CD8-positive, alpha-beta memory T cell (primary cell): ENCODE measurements around the gene ORM2. TPM values are rescaled to one million over a fixed set of nuclear protein-coding genes. Genes with fewer than 3 reads are reported as not detected.

Experiments
- CTCF ChIA-PET: fragments of 350-600 bp; sonication (Branson Sonifier 250); formaldehyde crosslinking; loops from one replicate; lab custom pipeline; 2021; ENCODE audit warnings: antibody characterized with exemption; lab: Charles Lee
- POLR2A ChIA-PET: fragments of 350-600 bp; sonication (Branson Sonifier 250); formaldehyde crosslinking; loops from one replicate; lab custom pipeline; 2021; ENCODE audit warnings: antibody characterized with exemption; lab: Charles Lee
- DNase-seq, 5 donors: peaks; one replicate each; pipeline versions ENCODE4 v3.0.0 to v3.0.0-alpha.2; 2020 to 2022; ENCODE audit warnings: mixed read lengths in 1 of 5
- H3K27ac ChIP-seq: one replicate; pipeline ENCODE4 v1.7.0; 2013; ENCODE audit warnings: low read depth, mild to moderate bottlenecking, low read length, moderate library complexity
- H3K27me3 ChIP-seq: 2 replicates; pipeline ENCODE4 v1.7.0; 2013; ENCODE audit warnings: low read length, mild to moderate bottlenecking; ENCODE audit not compliant: insufficient read depth, poor library complexity, severe bottlenecking
- H3K36me3 ChIP-seq: 2 replicates; pipeline ENCODE4 v1.7.0; 2013; ENCODE audit warnings: mild to moderate bottlenecking, low read length, moderate library complexity; ENCODE audit not compliant: insufficient read depth
- H3K4me1 ChIP-seq: 2 replicates; pipeline ENCODE4 v1.7.0; 2013; ENCODE audit warnings: mild to moderate bottlenecking, low read length, moderate library complexity; ENCODE audit not compliant: insufficient read depth
- H3K4me3 ChIP-seq: 2 replicates; pipeline ENCODE4 v1.7.0; 2013; ENCODE audit warnings: mild to moderate bottlenecking, low read length
- H3K9me3 ChIP-seq: 2 replicates; pipeline ENCODE4 v1.7.0; 2013; ENCODE audit warnings: mild to moderate bottlenecking, low read length
- H3K27ac Mint-ChIP-seq, 8 donors: one replicate each; pipeline ENCODE4 v1.8.0; 2020 to 2021; ENCODE audit warnings: mixed read lengths in 8 of 8, mild to moderate bottlenecking in 6 of 8, inconsistent platforms in 3 of 8, moderate library complexity in 3 of 8
- H3K27me3 Mint-ChIP-seq, 2 donors: one replicate each; pipeline ENCODE4 v1.8.0; 2020 to 2021; ENCODE audit warnings: mixed read lengths in 2 of 2, mild to moderate bottlenecking in 1 of 2, moderate library complexity in 1 of 2
- H3K36me3 Mint-ChIP-seq, 3 donors: one replicate each; pipeline ENCODE4 v1.8.0; 2020 to 2021; ENCODE audit warnings: mixed read lengths in 3 of 3, inconsistent platforms in 1 of 3, mild to moderate bottlenecking in 1 of 3
- H3K4me1 Mint-ChIP-seq, 3 donors: one replicate each; pipeline ENCODE4 v1.8.0; 2020 to 2021; ENCODE audit warnings: mixed read lengths in 3 of 3, inconsistent platforms in 1 of 3, mild to moderate bottlenecking in 1 of 3
- H3K4me3 Mint-ChIP-seq, 7 donors: one replicate each; pipeline ENCODE4 v1.8.0; 2020 to 2021; ENCODE audit warnings: mixed read lengths in 7 of 7, mild to moderate bottlenecking in 6 of 7, moderate library complexity in 4 of 7, inconsistent platforms in 2 of 7
- H3K9me3 Mint-ChIP-seq, 5 donors: one replicate each; pipeline ENCODE4 v1.8.0; 2020 to 2022; ENCODE audit warnings: mixed read lengths in 5 of 5, mild to moderate bottlenecking in 3 of 5, moderate library complexity in 2 of 5, inconsistent platforms in 1 of 5
- polyA plus RNA-seq: library from polyadenylated mRNA; unstranded; fragments of 300-500 nt; fragmentation: Illumina TruSeq; gene quantifications from one replicate; pipeline ENCODE4 v1.2.3, GENCODE V29; 2021
- total RNA-seq, 2 experiments: library from RNA; stranded (reverse); gene quantifications; one replicate each; pipeline ENCODE4 v1.2.3, GENCODE V29; 2021

The ORM2 gene
- total and polyA plus RNA-seq, 3 experiments from 2014 or later: not detected

DNA sequence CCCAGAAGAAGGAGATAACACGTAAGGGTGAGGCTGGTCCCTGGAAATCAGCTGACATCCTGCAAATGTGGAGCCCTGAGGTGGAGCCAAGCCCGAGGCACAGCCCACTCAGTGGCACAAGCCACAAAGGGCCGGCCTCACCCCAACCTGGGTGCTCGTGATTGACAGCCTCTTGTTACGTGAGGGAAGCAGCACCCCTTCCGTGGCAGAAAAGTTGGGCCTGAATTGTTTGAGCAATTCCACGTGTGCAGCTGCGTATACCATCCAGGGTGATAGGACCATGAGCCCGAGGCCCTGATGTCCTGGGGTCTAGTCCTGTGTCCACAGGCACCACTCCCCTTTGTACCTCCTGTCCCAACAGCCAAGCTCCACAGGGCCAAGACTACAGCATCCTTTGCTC lies 4.8 kb downstream of the ORM2 start:
- H3K27ac ChIP-seq: no peak overlapping the region
- Mint-ChIP-seq H3K4me3 (no peak overlapping the region), H3K36me3 (peaks cover 0 to 49% (median 22%) of the 10 kb centered on the region in 3 donors), H3K9me3 (no peaks in the 10 kb centered on the region), H3K4me1 (peaks cover 24 to 42% (median 35%) of the 10 kb centered on the region in 3 donors), H3K27ac (peak overlapping the region in 4 of 8 donors; percentile 40 to 47 (median 42)), H3K27me3 (peaks cover 0 to 4% of the 10 kb centered on the region in 2 donors)
- H3K36me3 ChIP-seq: peaks cover 31% of the 10 kb centered on the region
- CTCF ChIA-PET: no interaction called here
- H3K4me1 ChIP-seq: no peaks in the 10 kb centered on the region
- POLR2A ChIA-PET: no interaction called here
- no peak overlapping the region for H3K4me3 ChIP-seq
- H3K27me3 ChIP-seq: no peaks in the 10 kb centered on the region
- DNase-seq: no peak
- H3K9me3 ChIP-seq: no peaks in the 10 kb centered on the region

DNA sequence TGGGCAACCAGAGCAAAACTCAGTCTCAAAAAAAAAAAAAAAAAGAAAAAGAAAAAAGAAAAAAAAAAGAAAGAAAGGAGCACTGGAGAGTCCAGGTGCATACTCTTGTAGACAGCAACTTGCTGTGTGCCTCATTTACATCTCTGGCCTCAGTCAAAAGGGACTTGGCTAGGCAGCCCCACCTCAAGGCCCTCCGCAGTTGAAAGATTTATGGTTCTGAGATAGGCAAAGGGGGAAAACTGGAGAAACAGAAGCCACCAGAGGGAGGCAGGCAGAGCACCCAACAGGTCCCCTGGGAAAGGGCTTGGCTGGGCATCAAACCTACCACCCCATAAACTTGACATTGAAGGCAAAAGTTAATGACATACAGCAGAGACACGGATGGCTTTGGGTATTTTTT lies 6.1 kb downstream of the ORM2 start:
- Histone ChIP-seq H3K36me3 (peaks cover 43% of the 10 kb centered on the region), H3K4me3 (no peak overlapping the region), H3K4me1 (no peaks in the 10 kb centered on the region), H3K27ac (no peak overlapping the region), H3K27me3 (no peaks in the 10 kb centered on the region), H3K9me3 (no peaks in the 10 kb centered on the region)
- Mint-ChIP-seq H3K4me1 (peaks cover 26 to 48% (median 40%) of the 10 kb centered on the region in 3 donors), H3K4me3 (no peak overlapping the region), H3K27ac (peak overlapping the region in 4 of 8 donors; percentile 54 to 82 (median 74)), H3K27me3 (peaks cover 0 to 4% of the 10 kb centered on the region in 2 donors), H3K9me3 (no peaks in the 10 kb centered on the region), H3K36me3 (peaks cover 0 to 61% (median 24%) of the 10 kb centered on the region in 3 donors)
- DNase-seq: no peak
- CTCF ChIA-PET: no interaction called here
- POLR2A ChIA-PET: interaction anchor here (0.7 to 1.3 kb wide), 3 partner anchors 68 to 318 kb away, joined by 4 to 8 read pairs (median 4); no protein-coding TSS in a partner anchor

DNA sequence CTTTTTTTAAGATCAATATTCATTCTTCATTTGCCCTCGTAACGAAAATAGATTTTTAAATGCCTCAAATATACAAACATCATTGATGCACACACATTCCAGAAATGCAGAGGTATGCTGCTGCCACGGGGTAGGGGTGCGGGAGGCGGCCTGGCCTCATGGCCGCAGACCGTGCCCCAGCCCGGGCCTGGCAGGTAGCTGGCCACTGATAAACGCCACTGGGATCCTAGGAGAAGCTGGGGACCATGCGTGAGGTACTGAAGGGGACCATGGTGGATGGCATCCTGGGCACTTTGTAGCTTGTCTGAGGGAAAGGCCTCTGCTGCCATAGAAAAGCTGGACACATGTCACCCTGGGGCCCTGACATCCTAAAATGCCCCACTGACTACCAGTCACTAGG lies 6.5 kb downstream of the ORM2 start:
- CTCF ChIA-PET: interaction anchor here (0.8 to 1.4 kb wide), 6 partner anchors 8 to 317 kb away, joined by 3 to 5 read pairs (median 4); no protein-coding TSS in a partner anchor

DNA sequence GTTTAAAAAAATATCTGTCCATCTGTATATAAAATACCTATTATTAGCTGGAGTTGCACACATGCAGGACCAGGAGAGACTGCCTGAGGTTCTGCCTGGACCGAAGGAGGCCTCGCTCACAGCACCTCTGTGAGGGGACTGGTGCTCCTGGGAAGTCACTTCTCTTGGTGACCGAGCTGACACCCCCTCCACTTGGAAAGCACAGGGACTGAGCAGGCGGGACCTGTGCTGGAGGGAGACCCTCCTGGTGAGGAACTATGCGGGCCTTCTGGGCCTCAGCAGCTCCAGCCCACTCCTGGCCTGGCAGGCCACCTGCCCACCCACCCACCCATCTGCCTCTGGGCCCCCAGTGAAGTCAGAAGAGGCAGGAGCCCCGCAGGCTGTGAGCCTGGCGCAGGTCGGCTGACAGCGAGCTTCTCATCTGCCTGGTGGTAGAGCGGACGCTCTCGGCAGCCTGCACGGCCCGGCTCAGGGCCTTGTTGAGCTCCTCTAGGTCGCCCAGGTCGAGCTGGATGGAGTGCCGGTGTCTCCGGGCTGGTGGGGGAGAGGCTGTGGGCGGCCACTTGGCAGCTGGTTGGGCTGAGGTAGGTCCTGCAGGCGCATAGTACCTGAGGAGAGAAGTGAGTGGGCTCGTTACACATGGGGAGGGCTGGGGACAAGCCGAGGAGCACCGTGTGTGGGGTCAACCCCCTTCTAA lies 7.2 kb downstream of the ORM2 start:
- Mint-ChIP-seq H3K36me3 (peaks cover 4 to 72% (median 29%) of the 10 kb centered on the region in 3 donors), H3K4me3 (peak overlapping the region in 1 of 7 donors; percentile 19), H3K27ac (peak overlapping the region in 4 of 8 donors; percentile 34 to 81 (median 61)), H3K27me3 (peaks cover 0 to 4% of the 10 kb centered on the region in 2 donors), H3K4me1 (peaks cover 21 to 48% (median 37%) of the 10 kb centered on the region in 3 donors), H3K9me3 (no peaks in the 10 kb centered on the region)
- Histone ChIP-seq H3K36me3 (peaks cover 54% of the 10 kb centered on the region), H3K4me1 (no peaks in the 10 kb centered on the region), H3K27me3 (no peaks in the 10 kb centered on the region), H3K4me3 (no peak overlapping the region), H3K27ac (no peak overlapping the region), H3K9me3 (no peaks in the 10 kb centered on the region)
- no peak for DNase-seq
- POLR2A ChIA-PET: interaction anchor here (0.5 to 1.3 kb wide), 2 partner anchors 22 to 316 kb away, joined by 3 to 4 read pairs; no protein-coding TSS in a partner anchor
- CTCF ChIA-PET: interaction anchor here (0.8 to 1.4 kb wide), 6 partner anchors 8 to 317 kb away, joined by 3 to 5 read pairs (median 4); no protein-coding TSS in a partner anchor

More for the DNA sequence above, 6.5 kb downstream of the ORM2 start:
- Histone ChIP-seq H3K4me3 (no peak overlapping the region), H3K27ac (no peak overlapping the region), H3K27me3 (no peaks in the 10 kb centered on the region), H3K36me3 (peaks cover 47% of the 10 kb centered on the region), H3K9me3 (no peaks in the 10 kb centered on the region), H3K4me1 (no peaks in the 10 kb centered on the region)
- DNase-seq: no peak
- H3K9me3 Mint-ChIP-seq: no peaks in the 10 kb centered on the region
- no peak overlapping the region for H3K4me3 Mint-ChIP-seq
- peaks cover 0 to 4% of the 10 kb centered on the region in 2 donors for H3K27me3 Mint-ChIP-seq
- POLR2A ChIA-PET: interaction anchor here (0.5 to 1.3 kb wide), 2 partner anchors 23 to 317 kb away, joined by 3 to 4 read pairs; no protein-coding TSS in a partner anchor
- H3K27ac Mint-ChIP-seq: peak overlapping the region in 3 of 8 donors; percentile 29 to 66 (median 54)
- peaks cover under 1 to 65% (median 24%) of the 10 kb centered on the region in 3 donors for H3K36me3 Mint-ChIP-seq
- peaks cover 22 to 48% (median 40%) of the 10 kb centered on the region in 3 donors for H3K4me1 Mint-ChIP-seq

DNA sequence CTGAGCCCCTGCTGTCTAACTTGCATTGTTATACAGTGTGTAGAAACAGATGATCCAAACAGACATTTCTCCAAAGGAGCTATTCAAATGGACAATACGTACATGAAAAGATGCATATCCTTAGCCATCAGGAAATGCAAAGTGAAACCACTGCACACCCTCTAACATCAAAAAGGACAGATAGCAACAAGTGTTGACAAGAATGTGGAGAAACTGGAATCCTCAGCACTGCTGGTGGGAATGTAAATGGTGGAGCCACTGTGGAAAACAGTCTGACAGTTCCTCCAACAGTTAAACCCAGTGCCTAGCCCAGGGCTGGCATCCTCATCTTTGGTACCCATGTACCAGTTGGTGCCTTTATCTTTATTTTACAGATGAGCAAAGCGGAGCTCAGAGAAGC lies 8.5 kb downstream of the ORM2 start:
- no peaks in the 10 kb centered on the region for H3K9me3 ChIP-seq
- POLR2A ChIA-PET: interaction anchor here (0.5 to 2.6 kb wide), 3 partner anchors 50 to 54 kb away, joined by 4 to 9 read pairs (median 5); partner anchors contain the start of gene AKNA

DNA sequence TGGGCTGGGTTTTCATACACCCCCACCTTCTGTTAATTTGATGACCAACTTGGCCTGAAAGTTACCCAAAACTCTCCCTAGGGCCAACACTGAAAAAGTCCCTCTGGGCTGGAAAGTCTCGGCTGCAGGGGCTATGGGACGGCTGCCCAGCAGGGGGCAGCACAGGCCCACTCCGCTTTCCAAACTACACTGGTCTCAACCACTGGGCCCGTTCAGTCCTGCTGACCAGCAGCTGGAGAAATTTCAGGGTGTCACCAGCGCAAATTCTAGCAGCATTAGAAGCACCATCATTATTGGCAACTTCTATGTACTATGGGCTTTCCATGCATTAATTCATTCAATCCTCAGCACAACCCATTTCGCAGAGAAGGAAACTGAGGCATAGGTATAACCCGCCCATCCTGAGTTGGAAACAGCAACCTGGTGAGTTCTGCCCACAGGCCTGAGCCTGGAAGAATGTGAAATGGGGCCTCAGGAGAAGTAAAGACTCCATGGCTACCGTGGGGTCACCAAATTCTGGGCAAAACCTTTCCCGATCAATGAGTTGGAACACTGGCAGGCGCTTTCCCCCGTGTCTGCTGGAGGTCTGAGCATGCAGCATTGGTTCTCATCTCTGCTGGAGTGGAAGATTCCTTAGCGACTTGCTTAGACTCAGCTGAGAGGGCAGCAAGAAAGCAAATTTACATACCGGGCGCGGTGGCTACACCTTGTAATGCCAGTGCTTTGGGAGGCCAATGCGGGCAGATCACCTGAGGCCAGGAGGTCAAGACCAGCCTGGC lies 9.7 kb downstream of the ORM2 start:
- peak overlapping the region in 1 of 7 donors; percentile 36 for H3K4me3 Mint-ChIP-seq
- Histone ChIP-seq H3K4me3 (no peak overlapping the region), H3K27me3 (no peaks in the 10 kb centered on the region), H3K27ac (no peak overlapping the region), H3K4me1 (no peaks in the 10 kb centered on the region), H3K9me3 (no peaks in the 10 kb centered on the region), H3K36me3 (peaks cover 77% of the 10 kb centered on the region)
- peaks cover 0 to 2% (median 0%) of the 10 kb centered on the region in 5 donors for H3K9me3 Mint-ChIP-seq
- CTCF ChIA-PET: interaction anchor here (0.6 to 2.8 kb wide), 17 partner anchors 14 to 314 kb away, joined by 3 to 14 read pairs (median 4); partner anchors contain the start of gene AKNA
- H3K4me1 Mint-ChIP-seq: peaks cover 24 to 58% (median 35%) of the 10 kb centered on the region in 3 donors
- H3K36me3 Mint-ChIP-seq: peaks cover 8 to 93% (median 38%) of the 10 kb centered on the region in 3 donors
- H3K27me3 Mint-ChIP-seq: no peaks in the 10 kb centered on the region
- peak; percentile 40 to 65 (median 42) for DNase-seq
- POLR2A ChIA-PET: interaction anchor here (0.5 to 2.6 kb wide), 6 partner anchors 27 to 59 kb away, joined by 3 to 9 read pairs (median 4); partner anchors contain the start of gene AKNA
- H3K27ac Mint-ChIP-seq: peak overlapping the region; percentile 51 to 92 (median 78)

More for the DNA sequence above, 8.5 kb downstream of the ORM2 start:
- Mint-ChIP-seq H3K9me3 (peaks cover 0 to 2% (median 0%) of the 10 kb centered on the region in 5 donors), H3K36me3 (peaks cover 8 to 83% (median 31%) of the 10 kb centered on the region in 3 donors), H3K4me1 (peaks cover 18 to 48% (median 29%) of the 10 kb centered on the region in 3 donors), H3K27ac (peak overlapping the region in 5 of 8 donors; percentile 27 to 61 (median 33)), H3K27me3 (no peaks in the 10 kb centered on the region), H3K4me3 (no peak overlapping the region)
- H3K27me3 ChIP-seq: no peaks in the 10 kb centered on the region
- no peak overlapping the region for H3K4me3 ChIP-seq
- H3K36me3 ChIP-seq: peaks cover 65% of the 10 kb centered on the region
- CTCF ChIA-PET: interaction anchor here (0.9 to 2.8 kb wide), 8 partner anchors 13 to 314 kb away, joined by 3 to 14 read pairs (median 4); no protein-coding TSS in a partner anchor
- H3K27ac ChIP-seq: no peak overlapping the region
- no peak for DNase-seq
- H3K4me1 ChIP-seq: no peaks in the 10 kb centered on the region

DNA sequence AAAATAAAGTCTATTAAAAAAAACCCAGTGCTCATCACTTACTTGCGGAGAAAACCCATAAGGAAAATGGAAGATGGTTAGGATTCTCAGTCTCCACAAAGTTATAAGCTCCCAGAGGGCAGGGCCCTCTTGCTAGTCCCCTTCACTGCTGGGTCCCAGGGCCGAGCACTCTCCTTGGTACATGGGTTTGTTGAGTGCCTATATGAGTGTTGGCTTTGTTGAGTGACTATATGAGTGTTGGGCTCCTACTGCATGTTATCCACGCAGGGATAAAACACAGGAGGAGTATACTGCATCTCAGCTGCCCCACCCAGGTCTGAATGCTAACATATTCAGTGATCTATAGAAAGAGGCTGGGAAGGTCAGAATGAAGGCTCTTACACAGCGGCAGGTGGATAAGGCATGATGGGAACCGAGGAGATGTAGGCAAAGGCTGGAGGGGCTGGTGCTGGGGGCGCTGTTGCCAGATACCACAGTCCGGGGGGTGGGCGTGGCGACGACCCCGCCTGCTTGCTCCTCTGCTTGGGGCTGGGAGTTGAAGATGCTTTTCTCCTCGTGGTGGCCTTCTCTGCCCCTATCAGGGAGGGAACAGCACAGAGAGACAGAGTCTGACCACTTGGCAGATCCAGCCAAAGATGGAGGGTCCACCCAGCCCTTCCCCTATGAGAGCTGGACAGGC lies 11.6 kb downstream of the ORM2 start:
- no peaks in the 10 kb centered on the region for H3K4me1 ChIP-seq
- no peaks in the 10 kb centered on the region for H3K27me3 Mint-ChIP-seq
- H3K4me3 Mint-ChIP-seq: no peak overlapping the region

More for the DNA sequence above, 11.6 kb downstream of the ORM2 start:
- CTCF ChIA-PET: interaction anchor here (0.8 to 2.7 kb wide), 4 partner anchors 12 to 49 kb away, joined by 3 to 8 read pairs (median 5); partner anchors contain the start of gene AKNA
- Histone ChIP-seq H3K36me3 (peaks cover 88% of the 10 kb centered on the region), H3K27me3 (no peaks in the 10 kb centered on the region), H3K27ac (no peak overlapping the region), H3K9me3 (no peaks in the 10 kb centered on the region), H3K4me3 (no peak overlapping the region)
- Mint-ChIP-seq H3K4me1 (peaks cover 27 to 65% (median 35%) of the 10 kb centered on the region in 3 donors), H3K9me3 (peaks cover 0 to 2% (median 0%) of the 10 kb centered on the region in 5 donors), H3K27ac (peak overlapping the region; percentile 29 to 95 (median 78)), H3K36me3 (peaks cover 8 to 96% (median 33%) of the 10 kb centered on the region in 3 donors)
- POLR2A ChIA-PET: interaction anchor here (1.5 kb wide), 1 partner anchor 20 kb away, joined by 4 read pairs; no protein-coding TSS in a partner anchor
- DNase-seq: no peak
